ENCODE results near the gene NMNAT2. TPM values are rescaled to one million over a fixed set of nuclear protein-coding genes. Genes with fewer than 3 reads are reported as not detected.
A peak's percentile ranks its signal among the peaks of the same experiment; 100 is the strongest.

NMNAT2 gene
- total RNA-seq, 4 donors from 2014 or later = 0.93 to 2.2 (median 1.9) TPM

DNA sequence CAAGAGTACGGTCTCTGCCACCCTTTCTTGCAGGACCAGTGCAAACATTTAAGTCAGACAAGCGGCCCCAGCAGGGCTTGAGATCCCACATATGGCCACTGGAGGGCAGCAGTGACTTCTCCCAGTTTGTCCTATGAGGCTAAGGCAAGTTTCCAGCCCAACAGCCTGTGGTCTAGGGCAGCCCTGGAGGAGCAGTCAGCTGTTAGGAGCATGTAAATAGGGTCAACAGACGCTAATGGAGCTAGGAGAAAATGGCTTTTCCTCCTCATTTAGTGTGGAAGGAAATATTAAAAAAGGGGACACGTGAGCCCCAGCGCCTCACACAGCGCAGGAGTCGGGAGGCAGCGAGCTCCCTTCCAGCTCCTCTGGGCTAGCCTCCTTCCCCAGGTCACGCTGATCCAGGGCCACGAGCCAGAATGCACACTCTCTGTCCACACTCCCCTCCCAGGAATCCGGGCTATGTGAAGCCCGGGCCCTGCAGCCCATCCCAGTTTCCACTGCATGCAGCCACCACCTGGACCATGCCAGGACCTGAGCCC, 136.6 kb downstream of the NMNAT2 start:
- no peaks in the 10 kb centered on the region for H3K36me3 ChIP-seq
- H3K4me3 ChIP-seq = peak overlapping the region in 1 of 2 donors; percentile 10
- ATAC-seq = peak; percentile 89
- 0% methylated on average over 2 of the region's 12 CpGs; no CpG with 5 or more reads in 1 of the 2 donors for WGBS, 2 donors (ENCODE audit: low coverage in 1 of 2)
- no peaks in the 10 kb centered on the region for H3K27me3 ChIP-seq
- TF ChIP-seq POLR2A (IDR thresholded peaks at IDR 0.05) = no peak
- peak; percentile 17 for TF ChIP-seq POLR2AphosphoS5 (IDR thresholded peaks at IDR 0.05)
- TF ChIP-seq EP300 (IDR thresholded peaks at IDR 0.05) = no peak
- TF ChIP-seq, protein P1, sequence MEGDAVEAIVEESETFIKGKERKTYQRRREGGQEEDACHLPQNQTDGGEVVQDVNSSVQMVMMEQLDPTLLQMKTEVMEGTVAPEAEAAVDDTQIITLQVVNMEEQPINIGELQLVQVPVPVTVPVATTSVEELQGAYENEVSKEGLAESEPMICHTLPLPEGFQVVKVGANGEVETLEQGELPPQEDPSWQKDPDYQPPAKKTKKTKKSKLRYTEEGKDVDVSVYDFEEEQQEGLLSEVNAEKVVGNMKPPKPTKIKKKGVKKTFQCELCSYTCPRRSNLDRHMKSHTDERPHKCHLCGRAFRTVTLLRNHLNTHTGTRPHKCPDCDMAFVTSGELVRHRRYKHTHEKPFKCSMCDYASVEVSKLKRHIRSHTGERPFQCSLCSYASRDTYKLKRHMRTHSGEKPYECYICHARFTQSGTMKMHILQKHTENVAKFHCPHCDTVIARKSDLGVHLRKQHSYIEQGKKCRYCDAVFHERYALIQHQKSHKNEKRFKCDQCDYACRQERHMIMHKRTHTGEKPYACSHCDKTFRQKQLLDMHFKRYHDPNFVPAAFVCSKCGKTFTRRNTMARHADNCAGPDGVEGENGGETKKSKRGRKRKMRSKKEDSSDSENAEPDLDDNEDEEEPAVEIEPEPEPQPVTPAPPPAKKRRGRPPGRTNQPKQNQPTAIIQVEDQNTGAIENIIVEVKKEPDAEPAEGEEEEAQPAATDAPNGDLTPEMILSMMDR (IDR thresholded peaks at IDR 0.05) = peak in 3 of 4 experiments; percentile 92 to 97 (median 94)
- peaks cover 0 to 21% (median 20%) of the 10 kb centered on the region in 3 donors for H3K4me1 ChIP-seq
- H3K9me3 ChIP-seq = no peaks in the 10 kb centered on the region
- H3K27ac ChIP-seq = peak overlapping the region in 3 of 4 donors; percentile 55 to 75 (median 75)

DNA sequence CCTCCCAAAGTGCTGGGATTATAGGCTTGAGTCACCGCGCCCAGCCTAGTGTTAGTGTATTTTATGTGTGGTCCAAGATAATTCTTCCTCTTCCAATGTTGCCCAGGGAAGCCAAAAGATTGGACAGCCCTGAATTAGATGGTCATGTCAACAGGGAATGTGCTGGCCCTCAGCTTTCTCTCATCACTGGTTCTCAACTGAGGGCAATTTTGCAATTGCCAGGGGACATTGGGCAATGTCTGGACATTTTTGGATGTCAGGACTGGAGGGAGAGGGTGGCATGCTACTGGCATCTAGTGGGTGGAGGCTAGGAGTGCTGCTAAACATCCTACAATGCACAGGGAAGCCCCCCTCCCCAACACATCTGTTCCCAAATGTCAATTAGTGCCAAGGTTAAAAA, 137.1 kb downstream of the NMNAT2 start:
- Histone ChIP-seq H3K4me3 (no peak overlapping the region), H3K27me3 (no peaks in the 10 kb centered on the region), H3K27ac (peak overlapping the region in 3 of 4 donors; percentile 55 to 75 (median 75)), H3K9me3 (no peaks in the 10 kb centered on the region), H3K4me1 (peaks cover 0 to 21% (median 20%) of the 10 kb centered on the region in 3 donors), H3K36me3 (no peaks in the 10 kb centered on the region)
- WGBS, 2 donors (ENCODE audit: low coverage in 1 of 2) = 100% methylated on average over 2 of the region's 2 CpGs; no CpG with 5 or more reads in 1 of the 2 donors
- peak; percentile 57 for ATAC-seq
- peak; percentile 60 for TF ChIP-seq POLR2AphosphoS5 (IDR thresholded peaks at IDR 0.05)
- no peak for TF ChIP-seq EP300 (IDR thresholded peaks at IDR 0.05)

DNA sequence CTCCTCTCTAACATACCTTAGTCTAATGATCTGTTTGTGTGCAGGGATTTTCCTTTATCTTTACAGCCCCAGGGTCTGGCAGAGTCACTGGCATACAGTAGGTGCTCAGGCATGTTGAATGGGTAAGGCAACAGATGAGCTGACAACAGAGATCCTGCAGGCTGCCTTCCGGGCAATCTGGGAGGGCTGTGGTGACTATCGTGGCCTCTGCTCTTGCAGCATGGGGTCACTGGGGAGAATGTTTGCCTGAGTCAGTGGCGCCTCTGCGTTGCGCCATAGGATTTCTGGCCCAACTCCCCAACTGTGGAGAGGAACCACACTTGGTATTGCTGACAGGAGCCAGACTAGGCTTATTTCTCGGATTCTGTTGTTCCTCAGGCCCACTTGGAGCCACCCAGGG, 138.3 kb downstream of the NMNAT2 start:
- Histone ChIP-seq H3K4me1 (peaks cover 0 to 21% (median 20%) of the 10 kb centered on the region in 3 donors), H3K9me3 (no peaks in the 10 kb centered on the region), H3K27me3 (no peaks in the 10 kb centered on the region), H3K4me3 (no peak overlapping the region), H3K27ac (peak overlapping the region in 1 of 4 donors; percentile 37), H3K36me3 (no peaks in the 10 kb centered on the region)
- WGBS, 2 donors (ENCODE audit: low coverage in 1 of 2) = 77% methylated on average over 3 of the region's 6 CpGs; no CpG with 5 or more reads in 1 of the 2 donors
- TF ChIP-seq, protein P1 (IDR thresholded peaks at IDR 0.05) = no peak
- TF ChIP-seq POLR2AphosphoS5 (IDR thresholded peaks at IDR 0.05) (no peak), POLR2A (IDR thresholded peaks at IDR 0.05) (no peak), EP300 (IDR thresholded peaks at IDR 0.05) (no peak)
- no peak for ATAC-seq

DNA sequence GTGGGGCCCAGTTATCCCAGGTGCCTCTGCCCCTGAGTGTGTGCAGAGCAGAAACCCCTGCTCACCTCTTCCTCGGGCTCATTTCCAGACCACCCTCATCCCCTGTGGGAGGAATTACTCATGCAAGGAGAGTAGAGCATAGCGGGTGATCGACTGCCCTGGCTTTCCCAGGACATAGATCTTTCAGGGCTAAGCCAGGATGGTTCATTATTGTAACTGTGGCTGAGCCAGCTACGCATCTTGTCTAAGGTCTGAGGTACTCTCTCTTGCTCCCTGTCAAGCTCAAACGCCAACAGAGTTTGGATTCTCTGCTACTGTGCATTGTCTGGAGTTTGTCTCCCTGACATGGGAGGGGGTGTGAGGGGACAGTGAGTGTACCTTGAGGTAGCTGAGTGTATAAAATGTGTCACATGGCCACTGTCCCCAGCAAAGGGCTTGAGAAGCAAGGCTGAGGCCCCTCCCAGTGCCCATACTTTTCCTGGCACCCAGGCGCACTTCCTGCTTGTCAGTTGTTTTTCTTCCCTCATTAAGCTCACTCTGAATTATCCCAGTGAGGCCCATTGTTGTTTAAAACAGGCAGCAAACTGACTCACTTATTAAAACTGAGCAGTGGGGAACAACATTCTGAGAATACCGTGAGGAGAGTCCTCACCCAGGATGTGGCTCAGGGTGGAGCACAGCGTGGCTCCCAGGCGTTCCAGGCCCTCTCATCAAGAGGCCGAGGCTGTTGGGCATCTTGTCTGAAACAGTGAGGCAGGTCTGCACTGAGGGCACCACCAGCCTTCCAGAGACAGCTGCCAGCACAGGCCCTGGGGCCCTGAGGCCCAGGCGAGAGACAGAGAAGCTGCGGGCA, 139.2 kb downstream of the NMNAT2 start:
- H3K4me3 ChIP-seq = no peak overlapping the region
- peaks cover 0 to 21% (median 20%) of the 10 kb centered on the region in 3 donors for H3K4me1 ChIP-seq
- H3K27ac ChIP-seq = peak overlapping the region in 1 of 4 donors; percentile 37
- no peak for TF ChIP-seq POLR2A (IDR thresholded peaks at IDR 0.05)
- TF ChIP-seq, protein P1 (IDR thresholded peaks at IDR 0.05) = no peak
- TF ChIP-seq POLR2AphosphoS5 (IDR thresholded peaks at IDR 0.05) = no peak
- no peak for TF ChIP-seq EP300 (IDR thresholded peaks at IDR 0.05)
- no peaks in the 10 kb centered on the region for H3K27me3 ChIP-seq
- no peaks in the 10 kb centered on the region for H3K36me3 ChIP-seq
- WGBS, 2 donors (ENCODE audit: low coverage in 1 of 2) = 50 to 53% methylated on average over 2 to 3 of the region's 12 CpGs
- no peaks in the 10 kb centered on the region for H3K9me3 ChIP-seq
- ATAC-seq = no peak

DNA sequence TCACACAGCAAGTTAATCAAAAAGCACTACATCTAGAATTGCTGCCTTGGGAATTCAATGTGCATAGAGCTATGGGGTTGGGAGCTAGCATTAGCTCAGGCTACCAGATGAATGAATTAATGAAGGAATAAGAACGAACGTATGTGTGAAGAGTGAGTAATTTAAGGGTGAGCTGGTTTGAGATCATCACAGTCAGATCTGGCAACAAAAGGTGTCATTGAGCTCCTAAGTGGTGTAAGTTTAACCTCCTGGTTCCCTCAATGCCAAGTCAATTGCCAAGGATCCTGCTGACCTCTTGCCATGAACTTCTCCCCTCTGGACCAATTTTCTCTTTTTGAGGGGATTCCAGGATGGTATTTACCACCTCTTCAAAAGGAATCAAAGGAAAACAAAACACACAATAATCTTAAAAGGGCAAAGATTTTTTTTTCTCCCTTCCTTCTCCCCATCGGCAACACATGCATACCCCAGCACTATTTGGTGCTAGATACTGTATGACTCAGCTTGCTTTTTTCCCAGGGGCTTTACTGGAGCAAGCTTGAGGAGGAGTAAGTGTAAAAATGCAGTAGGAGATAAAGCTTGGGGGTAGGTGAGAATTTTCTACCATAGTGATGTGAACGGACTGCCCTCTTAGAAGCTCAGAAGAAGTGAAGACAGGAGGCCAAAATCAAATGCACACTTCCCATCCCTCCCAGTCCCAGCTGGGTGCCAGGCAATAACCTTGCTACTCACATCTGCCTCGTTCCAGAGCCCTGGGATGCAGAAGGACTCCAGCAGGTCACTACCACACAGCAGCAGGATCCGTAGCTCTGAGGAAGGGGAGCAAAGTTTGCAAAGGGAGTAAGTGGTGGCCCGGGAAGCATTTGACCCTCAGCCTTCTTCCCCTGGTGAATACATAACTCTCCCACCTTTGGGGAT, 140.1 kb downstream of the NMNAT2 start:
- Histone ChIP-seq H3K27ac (no peak overlapping the region), H3K36me3 (no peaks in the 10 kb centered on the region), H3K27me3 (no peaks in the 10 kb centered on the region), H3K9me3 (no peaks in the 10 kb centered on the region), H3K4me3 (no peak overlapping the region), H3K4me1 (peaks cover 0 to 21% (median 20%) of the 10 kb centered on the region in 3 donors)
- TF ChIP-seq POLR2A (IDR thresholded peaks at IDR 0.05) (no peak), EP300 (IDR thresholded peaks at IDR 0.05) (no peak), POLR2AphosphoS5 (IDR thresholded peaks at IDR 0.05) (no peak)
- TF ChIP-seq, protein P1 (IDR thresholded peaks at IDR 0.05) = no peak
- 72 to 83% methylated on average over 4 of the region's 7 CpGs for WGBS, 2 donors (ENCODE audit: low coverage in 1 of 2)
- ATAC-seq = no peak
